ENCODE data around the gene DIP2C.

DNA sequence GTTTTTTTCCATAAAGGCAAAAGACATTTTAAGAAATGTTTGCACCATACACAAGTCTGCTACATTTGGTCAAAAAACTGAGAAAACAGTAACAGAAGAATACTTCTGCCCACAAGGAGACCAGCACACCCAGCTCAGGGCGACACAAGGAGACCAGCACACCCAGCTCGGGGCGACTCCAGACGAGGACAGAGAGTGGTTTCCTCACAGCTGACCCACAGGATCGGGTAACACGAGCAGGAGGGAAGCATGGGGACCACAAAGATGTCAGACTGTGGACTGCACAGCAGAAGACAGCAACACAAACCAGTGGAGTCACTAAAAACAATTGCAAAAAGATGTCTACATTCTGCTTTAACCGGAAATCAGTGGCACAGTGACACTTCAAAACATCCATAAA lies 237.6 kb downstream of the DIP2C start:
- TF ChIP-seq, protein P1, sequence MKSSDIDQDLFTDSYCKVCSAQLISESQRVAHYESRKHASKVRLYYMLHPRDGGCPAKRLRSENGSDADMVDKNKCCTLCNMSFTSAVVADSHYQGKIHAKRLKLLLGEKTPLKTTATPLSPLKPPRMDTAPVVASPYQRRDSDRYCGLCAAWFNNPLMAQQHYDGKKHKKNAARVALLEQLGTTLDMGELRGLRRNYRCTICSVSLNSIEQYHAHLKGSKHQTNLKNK (CRISPR knock-in tag; IDR thresholded peaks at IDR 0.05): no peak
- TF ChIP-seq FOXP4 (CRISPR knock-in tag; IDR thresholded peaks at IDR 0.05) (no peak), SOX15 (CRISPR knock-in tag; IDR thresholded peaks at IDR 0.05) (no peak), SP1 (CRISPR knock-in tag; conservative IDR thresholded peaks at IDR 0.05) (no peak)

All from WTC11 (cell line).